ENCODE data around the gene DAAM1. TPM values are rescaled to one million over a fixed set of nuclear protein-coding genes. Genes with fewer than 3 reads are reported as not detected.

Gene DAAM1
- polyA plus RNA-seq, 2 donors: 21.7 to 32.7 TPM

GRCh38 chr14:59363531-59364226 lies 175.2 kb downstream of the DAAM1 start:
- Histone ChIP-seq H3K36me3 (ENCODE audit: control insufficient read depth in 2 of 2, insufficient read depth in 2 of 2, low read length in 1 of 2) (peaks cover 2 to 6% of the 10 kb centered on the region in 2 donors), H3K9me3 (ENCODE audit: control insufficient read depth in 2 of 2, insufficient read depth in 1 of 2, low read depth in 1 of 2, low read length in 1 of 2) (no peaks in the 10 kb centered on the region), H3K4me1 (ENCODE audit: control insufficient read depth in 2 of 2, insufficient read depth in 2 of 2, low read length in 1 of 2) (peaks cover 4 to 8% of the 10 kb centered on the region in 2 donors), H3K27me3 (ENCODE audit: control insufficient read depth in 1 of 2, insufficient read depth in 2 of 2, low read length in 2 of 2) (no peaks in the 10 kb centered on the region), H3K4me3 (ENCODE audit: low read depth in 1 of 2, low read length in 2 of 2) (no peak overlapping the region), H3K27ac (ENCODE audit: low read depth in 2 of 2, low read length in 1 of 2) (peak overlapping the region; percentile 75 to 86)
- 33 to 41% methylated on average over 5 of the region's 5 CpGs for WGBS, 2 donors

- Histone ChIP-seq H3K27me3 (ENCODE audit: control insufficient read depth in 1 of 2, insufficient read depth in 2 of 2, low read length in 2 of 2) (no peaks in the 10 kb centered on the region), H3K36me3 (ENCODE audit: control insufficient read depth in 2 of 2, insufficient read depth in 2 of 2, low read length in 1 of 2) (peaks cover 0 to 3% of the 10 kb centered on the region in 2 donors), H3K4me3 (ENCODE audit: low read depth in 1 of 2, low read length in 2 of 2) (no peak overlapping the region), H3K9me3 (ENCODE audit: control insufficient read depth in 2 of 2, insufficient read depth in 1 of 2, low read depth in 1 of 2, low read length in 1 of 2) (no peaks in the 10 kb centered on the region), H3K4me1 (ENCODE audit: control insufficient read depth in 2 of 2, insufficient read depth in 2 of 2, low read length in 1 of 2) (no peaks in the 10 kb centered on the region), H3K27ac (ENCODE audit: low read depth in 2 of 2, low read length in 1 of 2) (no peak overlapping the region)
- 80 to 88% methylated on average over 3 of the region's 3 CpGs for WGBS, 2 donors
Observed at GRCh38 chr14:59370158-59370742, 181.8 kb downstream of the DAAM1 start.

GRCh38 chr14:59371771-59372170 lies 183.3 kb downstream of the DAAM1 start:
- Histone ChIP-seq H3K27me3 (ENCODE audit: control insufficient read depth in 1 of 2, insufficient read depth in 2 of 2, low read length in 2 of 2) (no peaks in the 10 kb centered on the region), H3K4me1 (ENCODE audit: control insufficient read depth in 2 of 2, insufficient read depth in 2 of 2, low read length in 1 of 2) (no peaks in the 10 kb centered on the region), H3K4me3 (ENCODE audit: low read depth in 1 of 2, low read length in 2 of 2) (no peak overlapping the region), H3K9me3 (ENCODE audit: control insufficient read depth in 2 of 2, insufficient read depth in 1 of 2, low read depth in 1 of 2, low read length in 1 of 2) (no peaks in the 10 kb centered on the region), H3K27ac (ENCODE audit: low read depth in 2 of 2, low read length in 1 of 2) (no peak overlapping the region), H3K36me3 (ENCODE audit: control insufficient read depth in 2 of 2, insufficient read depth in 2 of 2, low read length in 1 of 2) (peaks cover 0 to 3% of the 10 kb centered on the region in 2 donors)
- WGBS, 2 donors: 54 to 71% methylated on average over 2 of the region's 2 CpGs

GRCh38 chr14:59374048-59374447 lies 185.6 kb downstream of the DAAM1 start:
- no peaks in the 10 kb centered on the region for H3K4me1 ChIP-seq (ENCODE audit: control insufficient read depth in 2 of 2, insufficient read depth in 2 of 2, low read length in 1 of 2)
- H3K4me3 ChIP-seq (ENCODE audit: low read depth in 1 of 2, low read length in 2 of 2): no peak overlapping the region
- 50 to 55% methylated on average over 3 of the region's 3 CpGs for WGBS, 2 donors
- H3K9me3 ChIP-seq (ENCODE audit: control insufficient read depth in 2 of 2, insufficient read depth in 1 of 2, low read depth in 1 of 2, low read length in 1 of 2): no peaks in the 10 kb centered on the region
- no peaks in the 10 kb centered on the region for H3K36me3 ChIP-seq (ENCODE audit: control insufficient read depth in 2 of 2, insufficient read depth in 2 of 2, low read length in 1 of 2)
- H3K27ac ChIP-seq (ENCODE audit: low read depth in 2 of 2, low read length in 1 of 2): no peak overlapping the region
- H3K27me3 ChIP-seq (ENCODE audit: control insufficient read depth in 1 of 2, insufficient read depth in 2 of 2, low read length in 2 of 2): no peaks in the 10 kb centered on the region

- Histone ChIP-seq H3K27ac (ENCODE audit: low read depth in 2 of 2, low read length in 1 of 2) (no peak overlapping the region), H3K4me3 (ENCODE audit: low read depth in 1 of 2, low read length in 2 of 2) (no peak overlapping the region), H3K36me3 (ENCODE audit: control insufficient read depth in 2 of 2, insufficient read depth in 2 of 2, low read length in 1 of 2) (no peaks in the 10 kb centered on the region), H3K27me3 (ENCODE audit: control insufficient read depth in 1 of 2, insufficient read depth in 2 of 2, low read length in 2 of 2) (no peaks in the 10 kb centered on the region), H3K4me1 (ENCODE audit: control insufficient read depth in 2 of 2, insufficient read depth in 2 of 2, low read length in 1 of 2) (no peaks in the 10 kb centered on the region), H3K9me3 (ENCODE audit: control insufficient read depth in 2 of 2, insufficient read depth in 1 of 2, low read depth in 1 of 2, low read length in 1 of 2) (no peaks in the 10 kb centered on the region)
- 85 to 93% methylated on average over 3 of the region's 3 CpGs for WGBS, 2 donors
Observed at GRCh38 chr14:59376686-59377085, 188.2 kb downstream of the DAAM1 start.

GRCh38 chr14:59377491-59377890 lies 189.0 kb downstream of the DAAM1 start:
- Histone ChIP-seq H3K4me1 (ENCODE audit: control insufficient read depth in 2 of 2, insufficient read depth in 2 of 2, low read length in 1 of 2) (no peaks in the 10 kb centered on the region), H3K27me3 (ENCODE audit: control insufficient read depth in 1 of 2, insufficient read depth in 2 of 2, low read length in 2 of 2) (no peaks in the 10 kb centered on the region), H3K36me3 (ENCODE audit: control insufficient read depth in 2 of 2, insufficient read depth in 2 of 2, low read length in 1 of 2) (no peaks in the 10 kb centered on the region), H3K27ac (ENCODE audit: low read depth in 2 of 2, low read length in 1 of 2) (peak overlapping the region; percentile 35 to 37), H3K9me3 (ENCODE audit: control insufficient read depth in 2 of 2, insufficient read depth in 1 of 2, low read depth in 1 of 2, low read length in 1 of 2) (no peaks in the 10 kb centered on the region), H3K4me3 (ENCODE audit: low read depth in 1 of 2, low read length in 2 of 2) (no peak overlapping the region)
- 71 to 74% methylated on average over 3 of the region's 3 CpGs for WGBS, 2 donors

- no peak overlapping the region for H3K4me3 ChIP-seq (ENCODE audit: low read depth in 1 of 2, low read length in 2 of 2)
- H3K4me1 ChIP-seq (ENCODE audit: control insufficient read depth in 2 of 2, insufficient read depth in 2 of 2, low read length in 1 of 2): no peaks in the 10 kb centered on the region
- 56 to 58% methylated on average over 9 of the region's 9 CpGs for WGBS, 2 donors
- H3K9me3 ChIP-seq (ENCODE audit: control insufficient read depth in 2 of 2, insufficient read depth in 1 of 2, low read depth in 1 of 2, low read length in 1 of 2): no peaks in the 10 kb centered on the region
- peak overlapping the region; percentile 35 to 55 for H3K27ac ChIP-seq (ENCODE audit: low read depth in 2 of 2, low read length in 1 of 2)
- H3K36me3 ChIP-seq (ENCODE audit: control insufficient read depth in 2 of 2, insufficient read depth in 2 of 2, low read length in 1 of 2): no peaks in the 10 kb centered on the region
- no peaks in the 10 kb centered on the region for H3K27me3 ChIP-seq (ENCODE audit: control insufficient read depth in 1 of 2, insufficient read depth in 2 of 2, low read length in 2 of 2)
Observed at GRCh38 chr14:59377991-59378601, 189.6 kb downstream of the DAAM1 start.

GRCh38 chr14:59389936-59390335 lies 201.5 kb downstream of the DAAM1 start:
- Histone ChIP-seq H3K4me3 (ENCODE audit: low read depth in 1 of 2, low read length in 2 of 2) (no peak overlapping the region), H3K4me1 (ENCODE audit: control insufficient read depth in 2 of 2, insufficient read depth in 2 of 2, low read length in 1 of 2) (no peaks in the 10 kb centered on the region), H3K27me3 (ENCODE audit: control insufficient read depth in 1 of 2, insufficient read depth in 2 of 2, low read length in 2 of 2) (no peaks in the 10 kb centered on the region), H3K36me3 (ENCODE audit: control insufficient read depth in 2 of 2, insufficient read depth in 2 of 2, low read length in 1 of 2) (no peaks in the 10 kb centered on the region), H3K9me3 (ENCODE audit: control insufficient read depth in 2 of 2, insufficient read depth in 1 of 2, low read depth in 1 of 2, low read length in 1 of 2) (peaks cover 0 to 2% of the 10 kb centered on the region in 2 donors), H3K27ac (ENCODE audit: low read depth in 2 of 2, low read length in 1 of 2) (no peak overlapping the region)
- 94 to 97% methylated on average over 1 of the region's 1 CpG for WGBS, 2 donors

GRCh38 chr14:59391388-59391787 lies 202.9 kb downstream of the DAAM1 start:
- H3K27ac ChIP-seq (ENCODE audit: low read depth in 2 of 2, low read length in 1 of 2): no peak overlapping the region
- 90 to 94% methylated on average over 2 of the region's 2 CpGs for WGBS, 2 donors

More at GRCh38 chr14:59391388-59391787, 202.9 kb downstream of the DAAM1 start:
- no peak overlapping the region for H3K4me3 ChIP-seq (ENCODE audit: low read depth in 1 of 2, low read length in 2 of 2)
- no peaks in the 10 kb centered on the region for H3K27me3 ChIP-seq (ENCODE audit: control insufficient read depth in 1 of 2, insufficient read depth in 2 of 2, low read length in 2 of 2)
- H3K36me3 ChIP-seq (ENCODE audit: control insufficient read depth in 2 of 2, insufficient read depth in 2 of 2, low read length in 1 of 2): no peaks in the 10 kb centered on the region
- H3K9me3 ChIP-seq (ENCODE audit: control insufficient read depth in 2 of 2, insufficient read depth in 1 of 2, low read depth in 1 of 2, low read length in 1 of 2): peaks cover 0 to 2% of the 10 kb centered on the region in 2 donors
- H3K4me1 ChIP-seq (ENCODE audit: control insufficient read depth in 2 of 2, insufficient read depth in 2 of 2, low read length in 1 of 2): no peaks in the 10 kb centered on the region
